DND-41 (cell line): ENCODE data around the gene H1-8.

ENCODE experiments used
- ATAC-seq: fragments of 200-7000 bp; cut with Tn5 transposase; 3 replicates; pipeline ENCODE4 v1.9.1; 2021; ENCODE audit warnings: low read depth; ENCODE audit not compliant: insufficient read depth
- DNase-seq: peaks from one replicate; pipeline ENCODE4 v3.0.0-alpha.2; 2020
- H2AFZ ChIP-seq: 2 replicates; pipeline ENCODE4 v1.6.0; 2012; ENCODE audit warnings: low read depth, low read length
- H3K27ac ChIP-seq: 2 replicates; pipeline ENCODE4 v1.5.1; 2012; ENCODE audit warnings: low read length, inconsistent platforms
- H3K27me3 ChIP-seq: fragments of 200-600 bp; sonication (generic); 2 replicates; pipeline ENCODE4 v1.6.0; 2012; ENCODE audit warnings: low read length, mild to moderate bottlenecking, inconsistent platforms; ENCODE audit not compliant: insufficient read depth, poor library complexity
- H3K36me3 ChIP-seq: 2 replicates; pipeline ENCODE4 v1.5.1; 2012; ENCODE audit warnings: low read length, inconsistent platforms; ENCODE audit not compliant: insufficient read depth
- H3K4me1 ChIP-seq: 2 replicates; pipeline ENCODE4 v1.5.1; 2012; ENCODE audit warnings: mild to moderate bottlenecking, low read length; ENCODE audit not compliant: insufficient read depth
- H3K4me2 ChIP-seq: 2 replicates; pipeline ENCODE4 v1.6.0; 2012; ENCODE audit warnings: mild to moderate bottlenecking, moderate library complexity, low read length, inconsistent platforms; ENCODE audit not compliant: insufficient read depth
- H3K4me3 ChIP-seq, 2 experiments: fragments of 200-600 bp in 1 of 2; shearing (Covaris generic) in 1 of 2; 2 replicates each; pipeline ENCODE4 v1.5.1; 2012 to 2016; ENCODE audit warnings: inconsistent platforms in 2 of 2, low read length in 2 of 2, mild to moderate bottlenecking in 2 of 2, low read depth in 1 of 2, moderate library complexity in 1 of 2
- H3K79me2 ChIP-seq: 2 replicates; pipeline ENCODE4 v1.6.0; 2012; ENCODE audit warnings: low read length, inconsistent platforms; ENCODE audit not compliant: insufficient read depth
- H3K9ac ChIP-seq: 2 replicates; pipeline ENCODE4 v1.6.0; 2012; ENCODE audit warnings: low read depth, mild to moderate bottlenecking, inconsistent platforms, low read length, moderate library complexity
- H3K9me3 ChIP-seq: 2 replicates; pipeline ENCODE4 v1.5.1; 2012; ENCODE audit warnings: low read length, moderate library complexity, mild to moderate bottlenecking, inconsistent platforms; ENCODE audit not compliant: insufficient read depth, severe bottlenecking
- H4K20me1 ChIP-seq: 2 replicates; pipeline ENCODE4 v1.6.0; 2012; ENCODE audit warnings: low read length; ENCODE audit not compliant: insufficient read depth
- EZH2 ChIP-seq: IDR thresholded peaks from 3 replicates; pipeline ENCODE4 v1.6.1; 2012; ENCODE audit warnings: borderline replicate concordance, low read depth, mild to moderate bottlenecking, moderate library complexity, low read length, inconsistent platforms; ENCODE audit not compliant: severe bottlenecking
- TF ChIP-seq, protein P1 (sequence below): IDR thresholded peaks from 2 replicates; pipeline ENCODE4 v1.5.1; 2012; ENCODE audit warnings: borderline replicate concordance, low read length, moderate library complexity, mild to moderate bottlenecking; ENCODE audit not compliant: poor library complexity, severe bottlenecking; ENCODE audit errors: extremely low read depth

Gene H1-8

DNA sequence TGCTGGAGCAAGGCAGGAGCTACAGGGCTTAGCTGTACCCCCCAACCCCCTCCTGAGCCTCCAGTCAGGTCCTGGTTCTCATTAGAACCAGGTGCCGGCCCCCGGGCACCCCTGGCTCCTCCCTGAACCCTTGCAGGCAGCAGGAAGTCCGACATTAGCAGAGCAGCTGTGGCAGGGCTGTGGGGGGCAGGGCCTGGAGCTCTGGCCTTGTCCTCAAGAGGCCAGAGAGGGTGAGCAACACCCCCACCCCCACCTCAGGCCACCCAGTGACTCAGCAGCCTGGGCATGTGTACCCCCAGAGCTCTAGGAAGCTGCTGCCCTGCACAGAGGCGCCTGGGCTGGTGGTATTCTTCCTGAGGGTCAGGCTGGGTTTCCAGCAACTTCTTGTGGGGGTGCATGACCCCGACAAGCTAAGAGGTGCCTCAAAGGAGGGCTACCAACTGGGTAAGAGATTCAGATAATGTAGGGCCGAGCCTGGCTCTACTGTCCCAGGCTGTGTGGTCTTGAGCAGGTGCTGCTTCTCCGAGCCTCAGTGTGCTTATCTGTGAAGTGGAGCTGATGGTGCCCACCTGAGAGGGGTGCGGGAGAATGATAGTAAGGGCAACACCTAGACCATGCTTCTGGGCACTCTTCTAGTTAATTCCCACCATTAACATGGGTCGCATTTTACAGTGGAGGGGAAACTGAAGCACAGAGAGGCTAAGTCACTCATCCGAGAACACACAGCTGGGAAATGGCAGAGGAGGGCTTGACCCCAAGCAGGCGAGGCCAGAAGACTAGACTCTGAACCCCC is 16.0 kb downstream of the H1-8 start:
- ATAC-seq (no peak), DNase-seq (no peak)
- H3K27ac ChIP-seq, result no peak overlapping the region; the same call in 1 of the 2 replicates
- no peaks in the 10 kb centered on the region for H3K79me2 ChIP-seq
- no peak overlapping the region for H3K9ac ChIP-seq
- peaks cover 92% of the 10 kb centered on the region for H3K36me3 ChIP-seq
- no peak for TF ChIP-seq EZH2
- TF ChIP-seq, protein P1, sequence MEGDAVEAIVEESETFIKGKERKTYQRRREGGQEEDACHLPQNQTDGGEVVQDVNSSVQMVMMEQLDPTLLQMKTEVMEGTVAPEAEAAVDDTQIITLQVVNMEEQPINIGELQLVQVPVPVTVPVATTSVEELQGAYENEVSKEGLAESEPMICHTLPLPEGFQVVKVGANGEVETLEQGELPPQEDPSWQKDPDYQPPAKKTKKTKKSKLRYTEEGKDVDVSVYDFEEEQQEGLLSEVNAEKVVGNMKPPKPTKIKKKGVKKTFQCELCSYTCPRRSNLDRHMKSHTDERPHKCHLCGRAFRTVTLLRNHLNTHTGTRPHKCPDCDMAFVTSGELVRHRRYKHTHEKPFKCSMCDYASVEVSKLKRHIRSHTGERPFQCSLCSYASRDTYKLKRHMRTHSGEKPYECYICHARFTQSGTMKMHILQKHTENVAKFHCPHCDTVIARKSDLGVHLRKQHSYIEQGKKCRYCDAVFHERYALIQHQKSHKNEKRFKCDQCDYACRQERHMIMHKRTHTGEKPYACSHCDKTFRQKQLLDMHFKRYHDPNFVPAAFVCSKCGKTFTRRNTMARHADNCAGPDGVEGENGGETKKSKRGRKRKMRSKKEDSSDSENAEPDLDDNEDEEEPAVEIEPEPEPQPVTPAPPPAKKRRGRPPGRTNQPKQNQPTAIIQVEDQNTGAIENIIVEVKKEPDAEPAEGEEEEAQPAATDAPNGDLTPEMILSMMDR, result no peak
- no peak overlapping the region for H3K4me2 ChIP-seq
- no peak overlapping the region for H2AFZ ChIP-seq
- H3K4me3 ChIP-seq, result no peak overlapping the region
- peaks cover 5% of the 10 kb centered on the region for H4K20me1 ChIP-seq
- H3K27me3 ChIP-seq, result no peaks in the 10 kb centered on the region
- H3K9me3 ChIP-seq, result no peaks in the 10 kb centered on the region
- no peaks in the 10 kb centered on the region for H3K4me1 ChIP-seq

DNA sequence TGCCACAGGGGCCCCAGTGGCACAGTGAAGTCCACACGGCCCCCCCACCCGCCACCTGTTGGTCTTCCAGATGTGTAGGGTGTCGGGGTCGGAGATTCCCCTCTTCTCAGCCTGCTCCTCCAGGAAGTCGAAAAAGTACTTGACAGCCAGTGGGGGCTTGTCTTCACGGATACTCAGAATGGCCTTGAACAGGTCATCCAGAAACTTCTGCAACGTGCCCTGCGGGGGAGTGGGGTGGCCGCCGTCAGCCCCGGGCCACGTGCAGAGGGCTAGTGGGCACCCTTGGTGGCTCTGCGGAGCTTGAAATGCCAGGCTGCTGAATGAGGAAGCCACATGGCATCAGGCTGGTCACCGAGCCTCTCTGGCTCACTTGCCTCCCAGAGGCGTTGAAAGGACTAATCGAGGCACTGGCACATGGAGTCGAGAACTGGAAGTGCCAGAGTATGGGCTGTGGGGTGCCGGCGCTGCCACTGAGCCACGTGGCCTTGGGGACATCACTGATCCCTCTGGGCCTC is 16.6 kb downstream of the H1-8 start:
- no peak for DNase-seq

DNA sequence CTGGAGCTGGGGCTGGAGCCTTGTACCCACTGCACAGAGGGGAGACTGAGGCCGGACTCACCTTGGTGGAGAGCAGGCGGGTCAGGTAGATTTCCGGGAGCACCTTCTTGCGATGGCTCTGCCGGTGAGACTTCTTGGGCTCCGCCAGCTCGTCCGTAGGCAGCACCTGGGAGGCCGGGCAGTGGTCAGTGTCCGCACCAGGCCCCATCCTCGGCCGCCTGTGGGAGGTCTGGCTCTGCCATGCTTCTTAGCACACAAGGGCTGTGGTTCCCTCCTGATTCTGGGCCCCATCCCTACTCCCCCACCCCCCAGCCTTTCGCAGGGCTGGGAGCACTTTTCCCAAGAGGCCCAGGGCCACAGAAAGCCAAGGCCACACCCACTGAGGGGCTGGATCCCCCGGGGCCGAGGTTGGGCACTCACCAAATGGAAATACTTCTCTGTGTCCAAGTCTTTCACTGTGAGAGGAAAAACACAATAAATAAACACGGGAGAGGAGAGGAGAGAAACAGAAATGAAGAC is 17.4 kb downstream of the H1-8 start:
- ATAC-seq (no peak), DNase-seq (no peak)
- H3K9me3 ChIP-seq, result no peaks in the 10 kb centered on the region
- H3K4me2 ChIP-seq, result no peak overlapping the region
- H3K4me3 ChIP-seq, result no peak overlapping the region
- peaks cover 98% of the 10 kb centered on the region for H3K36me3 ChIP-seq
- no peaks in the 10 kb centered on the region for H3K79me2 ChIP-seq
- no peak overlapping the region; the same call in 1 of the 2 replicates for H3K27ac ChIP-seq
- TF ChIP-seq EZH2, result no peak
- TF ChIP-seq, protein P1, result no peak
- H4K20me1 ChIP-seq, result peaks cover 11% of the 10 kb centered on the region
- H3K9ac ChIP-seq, result no peak overlapping the region
- no peaks in the 10 kb centered on the region for H3K27me3 ChIP-seq
- H2AFZ ChIP-seq, result no peak overlapping the region
- H3K4me1 ChIP-seq, result no peaks in the 10 kb centered on the region

More for the DNA sequence above, 16.6 kb downstream of the H1-8 start:
- ATAC-seq, result no peak
- Histone ChIP-seq H3K27me3 (no peaks in the 10 kb centered on the region), H2AFZ (no peak overlapping the region), H4K20me1 (peaks cover 5% of the 10 kb centered on the region), H3K79me2 (no peaks in the 10 kb centered on the region), H3K9ac (no peak overlapping the region), H3K27ac (no peak overlapping the region), H3K9me3 (no peaks in the 10 kb centered on the region), H3K36me3 (peaks cover 98% of the 10 kb centered on the region), H3K4me2 (no peak overlapping the region), H3K4me3 (no peak overlapping the region), H3K4me1 (no peaks in the 10 kb centered on the region)
- TF ChIP-seq, protein P1, result no peak
- no peak for TF ChIP-seq EZH2
